NCI-H446 (cell line): Measurements from ENCODE around the gene DRC3.

Experiments
- DNase-seq, 2 experiments: peaks; one replicate each; lab custom pipeline; 2025; lab: John Stamatoyannopoulos, UW

Gene DRC3

GRCh38 chr17:17966399-17966798 lies 6.3 kb upstream of the DRC3 start:
- DNase-seq: no peak

DNA sequence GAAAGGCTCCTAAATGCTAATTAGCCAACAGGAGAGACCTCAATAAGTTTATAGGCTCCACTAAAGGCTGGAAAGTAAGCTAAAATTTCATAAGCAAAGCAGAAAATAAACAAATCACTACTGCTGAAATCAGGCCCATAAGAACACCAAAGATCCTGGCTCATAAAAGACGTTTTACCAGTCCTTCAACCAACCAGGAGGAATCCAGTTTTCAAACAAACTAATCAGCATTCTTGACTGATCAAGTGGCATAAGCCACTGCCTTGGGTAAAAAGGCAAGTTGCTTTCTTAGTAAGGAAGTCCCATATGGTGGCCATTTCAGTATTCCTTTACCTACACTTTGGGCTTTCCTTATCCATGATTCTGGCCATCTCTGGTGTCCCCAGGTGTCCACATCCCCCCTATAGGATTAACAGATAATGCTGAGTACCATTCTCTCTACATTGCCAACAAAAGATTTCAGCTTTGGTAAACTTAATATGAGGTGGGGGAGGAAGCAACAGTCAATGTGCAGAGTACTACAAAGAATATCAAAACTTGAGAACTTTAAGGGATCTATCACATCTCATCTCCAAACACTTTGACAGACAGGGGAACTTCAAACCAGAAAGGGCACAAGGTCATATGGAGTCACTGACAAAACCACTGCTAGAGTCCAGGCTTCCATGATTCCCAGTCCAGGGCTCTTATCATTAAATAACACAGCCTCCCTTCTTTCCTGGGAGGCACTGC lies 1.8 kb upstream of the DRC3 start:
- DNase-seq: no peak

DNA sequence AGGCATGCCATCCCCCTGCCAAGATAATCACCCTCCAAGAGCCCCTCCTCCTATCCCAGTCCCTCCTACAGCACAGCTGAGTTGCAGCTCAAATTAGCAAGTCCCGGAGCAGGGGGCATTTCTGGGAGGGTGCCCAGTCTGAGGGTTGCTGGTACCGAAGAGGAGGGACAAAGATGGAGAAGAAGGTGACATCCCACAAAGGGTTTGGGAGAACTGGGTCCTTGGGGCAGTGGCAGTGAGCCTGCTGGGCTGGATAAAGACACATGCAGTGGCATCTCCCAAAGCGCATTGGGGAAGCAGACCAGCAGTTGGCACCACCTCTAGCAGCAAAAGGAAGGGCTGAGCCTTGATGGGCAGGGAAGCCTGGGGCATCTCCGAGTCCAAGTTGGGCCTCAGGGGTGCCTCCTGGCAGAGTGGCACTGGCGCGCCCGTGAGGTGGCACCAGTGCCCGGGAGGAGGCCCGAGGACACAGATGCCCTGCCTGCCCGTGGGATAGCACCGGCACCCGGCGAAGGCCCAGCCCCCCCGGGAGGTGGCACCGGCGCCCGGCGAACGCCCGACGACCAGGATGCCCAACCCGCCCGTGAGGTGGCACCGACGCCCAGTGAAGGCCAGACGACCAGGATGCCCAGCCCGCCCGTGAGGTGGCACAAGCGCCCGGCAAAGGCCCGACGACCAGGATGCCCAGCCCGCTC lies 1.1 kb upstream of the DRC3 start:
- DNase-seq: peak in 1 of 2 experiments; percentile 26

DNA sequence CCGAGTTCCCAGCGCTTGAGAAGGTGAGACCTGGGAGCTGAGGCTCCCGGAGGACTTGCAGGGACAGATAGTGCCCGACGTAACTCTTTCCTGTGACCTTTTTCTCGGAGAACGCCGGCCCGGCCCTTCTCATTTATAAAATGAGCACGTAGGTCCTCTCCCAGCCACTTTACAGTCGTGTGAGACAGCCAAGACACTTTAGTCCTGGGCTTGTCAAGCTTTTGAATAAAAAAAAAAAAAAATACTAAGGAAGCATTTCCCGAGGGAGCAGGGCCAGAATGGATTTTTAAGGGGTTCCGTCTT lies 241 bp downstream of the DRC3 start:
- DNase-seq: no peak

DNA sequence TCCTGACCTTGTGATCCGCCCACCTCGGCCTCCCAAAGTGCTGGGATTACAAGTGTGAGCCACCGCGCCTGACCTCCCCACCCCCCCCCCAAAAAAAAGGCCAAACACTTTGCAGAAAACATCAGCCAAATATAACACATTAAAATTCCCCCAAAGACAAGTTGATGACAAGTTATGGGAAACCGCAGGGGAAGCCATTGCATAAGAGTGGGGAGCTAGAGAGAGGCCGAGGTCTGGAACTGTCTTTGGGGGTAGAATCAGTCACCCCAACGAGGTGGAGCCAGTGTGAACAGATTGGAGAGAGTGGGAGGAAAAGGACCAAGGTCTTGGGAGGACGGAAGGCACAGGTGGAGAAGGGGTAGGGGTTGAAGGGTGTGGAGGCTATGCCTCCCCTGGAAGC lies 2.8 kb downstream of the DRC3 start:
- no peak for DNase-seq

GRCh38 chr17:17976931-17977570 lies 4.4 kb downstream of the DRC3 start:
- DNase-seq: no peak

- DNase-seq: no peak
Measured at GRCh38 chr17:17978481-17979424, 6.1 kb downstream of the DRC3 start.

DNA sequence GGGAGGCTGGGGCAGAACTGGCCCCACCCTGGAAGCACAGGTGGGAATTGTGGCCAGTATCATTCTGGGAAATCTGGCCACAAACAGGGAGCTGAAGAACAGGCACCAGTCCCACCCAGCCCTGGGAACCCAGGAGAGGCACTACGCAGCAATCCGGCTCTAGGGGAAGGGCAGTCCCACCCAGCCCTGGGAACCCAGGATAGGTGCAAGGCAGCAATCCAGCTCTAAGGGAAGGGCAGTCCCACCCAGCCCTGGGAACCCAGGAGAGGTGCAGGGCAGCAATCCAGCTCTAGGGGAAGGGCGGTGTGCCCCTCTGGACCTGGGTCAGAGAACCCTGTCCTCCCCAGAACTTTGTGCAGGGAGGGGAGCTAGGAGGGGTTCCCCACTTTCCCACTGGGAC lies 7.1 kb downstream of the DRC3 start:
- no peak for DNase-seq

GRCh38 chr17:17981330-17981729 lies 8.7 kb downstream of the DRC3 start:
- no peak for DNase-seq

- no peak for DNase-seq
Measured at GRCh38 chr17:17982801-17983200, 10.1 kb downstream of the DRC3 start.

GRCh38 chr17:17983376-17983775 lies 10.7 kb downstream of the DRC3 start:
- DNase-seq: no peak

DNA sequence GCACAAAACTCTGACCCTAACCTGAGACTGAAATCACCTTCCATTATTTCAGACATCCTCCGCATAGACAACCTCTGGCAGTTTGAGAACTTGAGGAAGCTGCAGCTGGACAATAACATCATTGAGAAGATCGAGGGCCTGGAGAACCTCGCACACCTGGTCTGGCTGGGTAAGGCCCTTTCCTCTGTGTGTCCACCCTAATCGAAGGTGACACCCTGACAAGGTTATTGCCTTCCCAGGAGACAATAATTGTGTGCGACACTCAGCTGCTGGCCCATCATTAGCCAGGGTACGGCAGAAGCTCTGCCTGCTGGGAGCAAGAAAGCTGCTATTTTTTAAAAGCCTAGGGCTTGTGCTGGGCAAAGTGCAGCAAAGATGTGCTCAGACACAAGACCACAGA lies 11.1 kb downstream of the DRC3 start:
- no peak for DNase-seq

DNA sequence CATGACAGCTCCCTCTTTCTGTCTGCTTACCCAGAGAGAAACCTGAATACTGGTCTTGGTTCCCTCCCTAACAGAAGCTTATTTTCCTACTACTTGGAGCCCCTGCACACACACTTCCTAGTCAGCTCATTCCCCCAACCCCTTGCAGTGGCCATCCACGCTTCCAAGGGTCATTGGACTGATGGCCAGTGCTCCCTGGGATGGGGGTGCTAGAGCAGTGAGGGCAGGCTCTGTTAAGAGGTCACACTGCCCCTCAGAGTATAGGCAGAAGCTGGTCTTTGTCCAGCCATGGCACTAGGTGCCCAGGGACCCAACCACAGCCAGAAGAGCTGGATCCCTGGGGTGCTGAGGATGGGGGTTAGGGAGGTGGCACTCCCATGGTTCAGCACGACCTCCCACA lies 12.5 kb downstream of the DRC3 start:
- no peak for DNase-seq

- DNase-seq: no peak
Measured at GRCh38 chr17:17985555-17985954, 12.9 kb downstream of the DRC3 start.

GRCh38 chr17:17987187-17987896 lies 14.7 kb downstream of the DRC3 start:
- no peak for DNase-seq

- no peak for DNase-seq
Measured at GRCh38 chr17:17987901-17988300, 15.2 kb downstream of the DRC3 start.

DNA sequence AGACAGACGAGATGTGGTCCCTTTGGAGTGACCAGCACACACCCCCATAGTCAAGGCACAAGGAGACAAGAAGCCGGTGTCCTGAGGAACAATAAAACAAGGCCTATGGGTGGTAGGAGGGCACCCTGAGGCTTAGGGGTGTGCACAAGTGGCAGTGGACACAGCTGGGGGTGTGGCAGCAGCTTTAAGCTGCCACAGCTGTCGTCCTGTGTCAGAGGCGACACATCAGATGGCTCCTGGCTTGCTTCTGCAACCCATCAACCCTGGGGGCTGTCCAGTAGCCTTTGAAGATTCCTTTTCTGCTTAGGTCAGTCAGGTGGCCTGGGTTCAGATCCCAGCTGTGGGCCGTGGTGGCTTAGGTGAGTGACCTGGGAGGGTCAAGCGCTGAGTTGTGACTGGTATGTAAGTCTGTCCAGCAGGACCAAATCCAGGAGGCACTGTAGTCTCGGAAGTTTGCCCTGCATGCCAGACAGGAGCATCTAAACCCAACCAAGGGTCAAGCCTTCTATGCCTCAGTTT lies 15.8 kb downstream of the DRC3 start:
- no peak for DNase-seq

DNA sequence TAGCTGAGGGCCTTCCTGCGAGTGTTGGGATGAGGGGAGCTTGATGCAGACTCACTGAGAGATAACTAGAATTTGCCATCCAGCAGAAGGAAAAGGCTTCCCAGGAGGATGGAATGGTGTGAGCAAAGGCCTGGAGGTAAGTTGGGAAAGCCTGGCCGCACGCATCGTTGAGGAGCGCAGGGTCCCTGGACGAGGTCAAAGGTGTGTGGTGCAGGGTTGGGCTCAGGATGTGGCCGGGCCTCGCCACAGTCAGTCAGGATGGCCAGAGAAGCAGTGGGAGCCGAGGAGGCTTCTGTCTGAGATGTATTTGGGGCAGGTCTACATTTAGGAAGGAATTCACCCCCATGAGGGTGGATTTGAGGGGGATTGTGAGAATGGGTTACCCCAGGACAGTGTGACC lies 16.4 kb downstream of the DRC3 start:
- DNase-seq: no peak

DNA sequence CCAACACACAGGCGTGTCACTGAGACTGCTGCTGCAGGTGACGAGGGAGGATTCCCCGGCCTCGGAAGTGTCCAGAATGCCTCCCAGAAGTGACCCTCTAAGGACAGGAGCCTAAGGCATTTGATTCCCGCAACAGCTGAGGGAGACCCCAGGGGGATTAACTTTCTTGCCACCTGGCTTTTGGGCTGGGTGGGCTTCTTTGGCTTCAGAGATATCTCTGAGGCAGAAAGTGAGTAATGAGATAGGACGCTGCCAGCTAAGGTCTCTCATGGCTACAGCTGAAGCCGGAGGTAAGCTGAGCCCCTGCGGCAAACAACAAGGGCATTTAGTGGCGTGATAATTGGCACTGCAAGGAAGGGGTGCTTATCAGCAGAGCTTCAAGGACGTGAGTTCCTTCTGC lies 17.0 kb downstream of the DRC3 start:
- DNase-seq: no peak

DNA sequence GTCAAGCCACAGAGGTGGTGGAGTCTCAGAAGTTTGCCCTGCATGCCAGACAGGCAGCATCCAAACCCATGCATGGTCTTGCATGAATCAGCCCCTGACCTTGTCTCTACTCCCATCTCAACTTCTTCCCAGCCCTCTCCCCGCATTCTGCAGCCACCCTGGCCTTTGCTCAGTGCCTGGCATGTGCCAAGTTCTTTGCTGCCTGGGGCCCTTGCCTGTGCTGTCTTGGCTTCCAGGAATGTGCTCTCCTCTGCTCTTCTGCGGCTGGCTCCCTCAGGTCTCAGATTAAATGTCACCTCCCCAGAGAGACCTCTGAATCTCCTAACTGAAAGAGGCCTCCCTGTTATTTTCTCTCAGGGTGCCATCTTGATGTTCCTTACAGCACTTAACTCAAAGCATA lies 17.6 kb downstream of the DRC3 start:
- no peak for DNase-seq

DNA sequence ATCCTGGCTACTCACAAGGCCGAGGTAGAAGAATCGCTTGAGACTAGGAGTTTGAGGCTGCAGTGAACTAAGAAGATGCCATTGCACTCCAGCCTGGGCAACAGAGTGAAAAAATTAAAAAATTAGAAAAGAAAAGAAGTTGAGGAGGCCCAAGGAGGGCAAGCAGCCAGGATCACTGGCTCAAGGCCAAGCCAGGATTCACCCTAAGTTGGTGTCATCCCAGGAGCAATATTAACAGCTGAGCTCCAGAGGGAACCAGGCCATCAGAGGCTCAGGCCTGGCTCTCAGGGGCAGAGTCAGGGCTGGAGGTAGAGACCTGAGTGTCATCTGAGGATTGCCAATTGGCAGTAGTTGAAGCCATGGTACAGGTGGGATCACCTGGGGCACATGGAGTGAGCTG lies 20.7 kb downstream of the DRC3 start:
- no peak for DNase-seq

DNA sequence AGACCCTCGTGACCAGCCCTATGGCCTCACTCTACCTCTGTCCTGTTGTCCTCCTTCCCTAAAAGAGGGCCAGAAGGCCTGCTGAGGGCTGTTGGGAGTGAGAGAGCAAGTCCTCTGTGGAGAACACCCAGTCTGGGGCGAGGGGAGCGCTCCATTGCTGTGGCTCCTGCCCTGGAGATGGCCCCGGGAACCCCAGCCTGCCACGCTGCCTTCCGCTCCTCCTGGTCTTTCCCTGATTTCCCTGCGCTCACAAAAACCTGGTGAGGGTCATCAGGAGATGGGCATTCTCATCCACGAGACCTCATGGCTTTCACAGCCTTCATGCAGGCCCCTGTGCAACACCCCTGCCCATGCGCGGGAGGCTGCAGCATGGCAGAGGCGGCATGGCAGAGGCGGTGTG lies 21.2 kb downstream of the DRC3 start:
- no peak for DNase-seq
